HG03064 (cell line): ENCODE results near the gene FBXW8.
"Not testable (repeated sequence)": the region's sequence is repeated elsewhere in the genome, so short reads cannot be mapped to it uniquely, and the experiment has no call there.

ENCODE experiments used
- ATAC-seq: cut with Tn5 transposase; IDR thresholded peaks from one replicate; pipeline ENCODE4 v1.9.1; 2021; ENCODE audit warnings: low read depth; ENCODE audit not compliant: unreplicated experiment

FBXW8 gene

DNA sequence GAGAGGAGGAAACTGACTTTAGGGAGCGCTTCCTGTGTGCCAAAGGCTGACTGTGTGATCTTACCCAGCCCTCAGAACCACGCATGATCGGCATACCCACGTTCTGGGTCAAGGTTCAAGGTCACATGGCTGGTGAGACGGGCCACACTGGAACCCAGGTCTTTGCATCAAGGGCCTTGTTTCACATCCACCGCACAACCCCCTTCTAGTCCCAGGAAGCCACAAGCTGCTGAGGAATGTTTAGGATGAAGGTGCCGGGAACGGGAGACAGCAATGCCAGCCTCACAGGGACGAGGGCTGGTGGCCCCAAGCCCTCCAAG is 137.8 kb downstream of the FBXW8 start:
- no peak for ATAC-seq

DNA sequence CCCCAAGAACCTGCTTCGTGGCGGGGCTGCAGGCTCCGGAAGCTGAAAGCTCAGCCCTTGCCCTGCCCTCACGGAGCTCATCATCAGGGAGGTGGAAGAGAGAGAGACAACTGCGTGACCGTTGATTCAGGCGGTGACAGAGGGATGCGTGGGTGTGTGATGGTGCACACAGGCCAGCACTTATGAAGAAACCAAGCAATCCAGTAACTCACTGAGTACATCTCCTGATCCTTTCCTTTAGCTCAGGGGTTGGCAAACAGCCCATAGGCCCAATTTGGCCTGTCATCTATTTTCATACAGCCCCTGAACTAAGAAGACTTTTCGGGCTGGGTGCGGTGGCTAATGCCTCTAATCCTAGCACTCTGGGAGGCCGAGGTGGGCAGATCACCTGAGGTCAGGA is 138.5 kb downstream of the FBXW8 start:
- ATAC-seq: no peak

DNA sequence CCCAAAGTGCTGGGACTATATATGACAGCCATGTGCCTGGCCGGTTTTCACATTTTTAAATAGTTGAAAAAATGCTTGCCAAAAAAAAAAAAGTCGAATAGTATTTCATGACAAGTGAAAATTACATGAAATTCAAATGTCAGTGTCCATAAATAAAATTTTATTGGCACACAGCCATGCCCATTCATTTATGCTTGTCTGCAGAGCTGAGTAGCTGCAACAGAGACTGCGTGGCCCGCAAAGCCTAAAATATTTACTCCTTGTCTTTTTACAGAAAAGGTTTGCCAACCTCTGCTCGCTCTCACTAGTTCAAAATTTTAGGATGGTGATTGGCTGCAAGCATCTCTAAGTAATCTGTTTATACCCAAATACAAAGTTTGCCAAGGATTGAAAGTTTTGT is 139.3 kb downstream of the FBXW8 start:
- no peak for ATAC-seq

DNA sequence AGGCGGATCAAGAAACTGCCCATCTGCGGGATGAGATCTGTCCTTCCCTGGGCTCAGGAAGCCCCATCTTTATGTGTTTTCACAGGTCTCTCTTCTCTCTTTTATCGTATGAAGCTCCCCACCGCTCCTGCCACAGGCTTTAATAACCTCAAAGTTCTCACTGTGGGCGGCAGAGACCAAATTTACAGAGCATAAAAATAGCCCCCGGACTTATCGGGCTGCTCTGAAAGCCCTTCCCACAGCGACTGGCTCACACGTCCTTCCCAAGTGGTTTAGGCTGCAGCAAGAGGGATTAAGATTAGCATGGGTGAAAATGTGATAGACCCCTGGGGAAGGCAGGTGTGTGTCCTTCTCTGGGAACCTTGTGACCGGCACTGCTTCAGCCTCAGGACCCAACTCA is 140.6 kb downstream of the FBXW8 start:
- no peak for ATAC-seq

DNA sequence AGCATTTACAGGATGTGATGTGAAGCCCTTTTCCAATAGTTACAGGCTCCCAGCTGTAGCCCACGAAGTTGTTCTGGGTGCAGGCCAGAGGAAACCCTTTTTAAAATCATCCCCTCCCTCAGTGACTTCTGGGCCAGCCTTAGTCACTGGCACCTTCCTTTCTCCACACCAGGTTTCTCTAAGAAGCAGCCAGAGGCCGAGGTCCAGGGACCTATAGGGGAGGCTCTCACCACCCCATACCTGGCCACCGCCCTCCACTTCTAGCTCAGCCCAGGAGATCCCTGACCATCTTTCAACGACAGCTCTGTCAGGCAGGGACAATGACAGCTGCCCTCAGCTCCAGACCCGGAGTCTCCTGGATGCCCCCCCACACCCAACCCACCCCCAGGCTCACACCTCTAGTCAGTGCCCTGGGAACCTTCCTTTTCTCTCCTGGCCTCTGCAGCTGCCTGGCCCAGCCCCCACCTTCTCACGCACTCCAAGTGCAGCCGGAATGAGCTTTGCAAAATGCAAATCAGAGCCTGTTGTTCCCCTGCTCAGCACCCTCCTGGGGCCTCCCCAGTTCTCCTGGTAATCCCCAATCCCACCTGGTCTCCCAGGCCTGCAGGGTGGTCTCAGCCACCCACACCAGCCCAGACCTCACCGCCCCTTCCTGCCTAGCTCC is 141.8 kb downstream of the FBXW8 start:
- no peak for ATAC-seq

DNA sequence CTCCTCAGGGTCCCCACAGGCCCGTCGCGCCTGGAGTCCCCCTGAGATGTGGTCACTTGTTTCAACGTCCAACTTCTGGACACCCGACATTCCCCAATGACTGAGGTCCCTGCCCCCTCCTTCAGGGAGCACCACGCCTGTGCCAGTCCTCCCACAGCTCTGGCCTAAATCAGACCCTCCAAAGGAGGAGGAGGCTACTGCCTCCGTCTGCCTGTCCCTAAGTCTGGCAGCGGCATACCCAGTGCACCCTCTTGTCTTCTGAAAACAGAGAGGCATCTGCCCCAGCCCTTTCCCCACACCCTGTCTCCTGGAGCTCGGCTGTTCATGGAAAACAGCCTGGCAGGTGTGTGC is 142.3 kb downstream of the FBXW8 start:
- no peak for ATAC-seq

DNA sequence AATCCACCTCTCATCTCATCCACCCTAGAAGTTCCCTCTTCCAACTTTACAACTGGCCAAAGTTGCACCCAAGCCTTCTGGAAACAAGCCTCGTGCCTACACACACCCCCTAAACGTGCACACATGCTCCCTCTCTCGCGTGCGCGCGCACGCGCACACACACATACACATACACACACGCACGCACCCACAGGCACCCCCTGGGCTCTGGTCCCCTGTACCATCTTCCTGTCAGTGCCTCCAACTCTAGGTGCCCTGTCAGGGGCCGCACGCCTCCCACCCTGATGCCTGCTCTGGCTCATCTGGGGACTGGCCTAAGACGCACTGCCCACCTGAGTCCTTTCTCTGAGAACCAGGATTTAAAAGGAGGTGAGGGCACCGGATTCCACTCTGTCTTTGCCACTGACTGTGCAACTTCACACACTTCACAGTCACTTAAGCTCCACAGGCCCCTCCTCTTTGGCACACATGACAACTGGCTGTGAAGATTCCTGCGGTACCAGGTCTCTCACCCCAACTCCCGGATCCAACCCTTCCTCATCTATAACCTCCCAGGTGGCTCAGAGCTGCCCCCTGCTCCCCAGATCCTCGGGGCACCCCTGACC is 142.9 kb downstream of the FBXW8 start:
- ATAC-seq: no peak

DNA sequence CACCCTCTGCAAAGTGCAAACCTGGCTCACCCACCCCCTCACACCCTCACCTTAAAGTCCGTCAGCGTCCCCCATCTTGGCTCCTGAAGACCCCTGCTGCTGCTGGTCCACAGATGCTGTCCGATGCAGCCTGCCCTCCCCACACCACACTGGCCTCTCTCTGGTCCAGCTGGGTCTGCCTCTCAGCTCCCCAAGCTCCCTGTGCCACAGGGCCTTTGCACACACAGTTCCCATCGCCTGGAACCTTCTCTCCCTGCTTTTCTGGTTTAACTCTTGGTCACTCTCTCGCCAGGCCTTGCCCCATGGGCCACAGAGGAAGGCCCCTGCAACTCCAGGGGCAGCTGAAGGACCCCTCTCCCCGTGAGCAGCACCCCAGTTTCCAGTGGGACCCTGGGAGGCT is 143.5 kb downstream of the FBXW8 start:
- ATAC-seq: no peak

DNA sequence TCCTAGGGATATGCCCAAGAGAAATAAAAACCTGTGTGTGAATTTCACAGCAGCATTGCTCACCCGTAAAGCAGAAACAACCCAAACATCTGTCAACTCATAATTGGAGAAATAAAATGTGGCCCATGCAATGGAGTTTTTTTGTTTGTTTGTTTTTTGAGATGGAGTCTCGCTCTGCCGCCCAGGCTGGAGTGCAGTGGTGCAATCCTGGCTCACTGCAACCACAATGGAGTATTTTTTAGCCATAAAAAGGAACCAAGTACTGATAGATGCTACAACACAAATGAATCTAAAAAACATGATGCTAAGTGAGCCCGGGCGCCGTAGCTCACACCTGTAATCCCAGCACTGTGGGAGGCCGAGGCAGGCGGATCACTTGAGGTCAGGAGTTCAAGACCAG is 146.9 kb downstream of the FBXW8 start:
- ATAC-seq: not testable (repeated sequence)

DNA sequence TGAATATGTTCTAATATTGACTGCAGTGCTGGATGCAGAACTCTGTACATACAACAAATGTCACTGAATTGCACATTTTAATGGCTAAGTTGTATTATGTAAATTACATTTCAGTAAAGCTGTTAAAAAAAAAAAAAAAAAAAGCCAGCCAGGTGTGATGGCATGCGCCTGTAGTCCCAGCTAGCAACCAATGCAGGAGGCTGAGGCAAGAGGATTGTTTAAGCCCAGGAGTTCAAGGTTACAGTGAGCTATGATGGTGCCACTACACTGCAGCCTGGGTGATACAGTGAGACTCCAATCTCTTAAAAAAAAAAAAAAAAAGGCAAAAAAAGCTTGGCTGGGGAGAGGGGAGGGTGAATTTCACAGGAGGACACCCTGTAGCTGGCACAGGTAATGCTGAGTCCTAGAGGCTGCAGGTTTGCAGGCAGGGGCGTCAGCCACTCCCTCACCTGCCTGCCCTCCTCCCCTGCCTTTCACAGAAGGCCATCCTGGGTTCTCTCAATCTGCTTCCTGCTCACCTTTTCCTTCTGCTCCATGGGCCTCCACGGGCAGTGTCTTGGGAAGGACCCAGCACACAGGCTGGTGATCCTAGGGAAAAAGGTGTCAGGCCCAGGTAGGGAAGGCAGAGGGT is 147.8 kb downstream of the FBXW8 start:
- ATAC-seq: no peak

DNA sequence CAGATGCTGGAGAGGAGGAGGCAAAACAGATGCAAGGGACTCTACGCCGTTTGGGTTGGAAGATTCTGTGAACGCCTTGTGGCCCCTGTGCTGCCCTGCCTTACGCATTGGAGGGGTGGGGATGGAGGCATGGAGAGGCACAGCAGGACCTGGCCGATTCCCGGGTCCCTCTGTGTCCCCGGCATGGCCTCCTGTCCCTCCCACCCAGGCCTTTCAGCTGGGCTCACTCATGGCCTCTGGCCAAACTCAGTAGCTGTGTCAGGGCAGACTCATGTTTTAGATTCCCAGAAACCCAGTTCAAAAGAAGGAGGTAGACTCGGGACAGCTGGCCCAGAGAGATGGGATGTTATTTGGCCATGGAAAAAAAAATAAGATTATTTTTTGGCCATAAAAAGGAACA is 148.4 kb downstream of the FBXW8 start:
- no peak for ATAC-seq

DNA sequence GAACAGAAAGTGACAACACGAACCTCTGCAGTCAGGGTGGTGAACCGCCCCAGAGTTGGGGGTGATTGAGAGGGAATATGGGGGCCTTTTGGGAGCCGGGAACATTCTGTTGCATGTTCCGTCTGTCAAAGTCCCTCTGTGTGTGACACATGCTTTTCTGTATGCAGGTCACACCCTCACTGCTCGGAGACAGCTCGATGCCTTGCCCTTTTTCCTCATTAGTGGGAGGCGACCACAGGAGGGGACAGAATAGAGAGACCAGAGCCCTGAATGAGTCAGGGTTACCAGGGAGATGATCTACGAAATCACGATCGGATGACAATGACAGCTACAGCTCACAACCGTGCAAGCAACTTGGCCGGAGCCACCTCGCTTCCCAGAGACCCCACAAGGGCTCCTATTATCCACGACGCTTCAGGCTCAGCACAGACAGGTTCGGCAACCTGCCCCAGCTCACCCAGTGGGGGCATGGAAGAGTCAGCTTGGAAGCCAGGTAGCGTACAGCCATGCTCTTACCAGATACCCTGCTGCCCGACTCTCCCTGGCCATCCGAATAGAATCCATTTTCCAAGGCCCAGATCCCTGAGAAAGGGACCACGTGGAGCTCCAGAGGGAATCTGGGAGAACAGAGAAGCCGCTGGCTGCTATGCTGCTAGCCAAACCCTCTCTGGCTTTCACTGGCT is 149.6 kb downstream of the FBXW8 start:
- ATAC-seq: no peak

DNA sequence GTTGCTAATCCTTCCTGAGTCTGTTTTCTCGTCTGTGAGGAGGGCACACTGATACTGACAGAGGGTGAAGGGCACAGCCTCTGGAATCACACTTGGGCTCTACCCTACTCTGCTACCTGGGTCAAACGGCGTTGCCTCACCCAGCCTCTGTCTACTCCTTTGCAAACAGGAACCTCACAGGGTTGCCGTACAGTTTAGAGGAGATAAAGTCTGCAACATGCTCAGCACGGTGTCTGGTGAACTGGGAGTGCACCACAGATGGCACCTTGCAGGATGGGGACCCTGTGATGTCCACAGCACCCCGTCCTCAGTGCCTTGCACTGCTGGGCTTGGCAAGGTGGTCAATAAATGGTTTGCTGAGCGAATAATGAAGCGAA is 150.2 kb downstream of the FBXW8 start:
- ATAC-seq: no peak

DNA sequence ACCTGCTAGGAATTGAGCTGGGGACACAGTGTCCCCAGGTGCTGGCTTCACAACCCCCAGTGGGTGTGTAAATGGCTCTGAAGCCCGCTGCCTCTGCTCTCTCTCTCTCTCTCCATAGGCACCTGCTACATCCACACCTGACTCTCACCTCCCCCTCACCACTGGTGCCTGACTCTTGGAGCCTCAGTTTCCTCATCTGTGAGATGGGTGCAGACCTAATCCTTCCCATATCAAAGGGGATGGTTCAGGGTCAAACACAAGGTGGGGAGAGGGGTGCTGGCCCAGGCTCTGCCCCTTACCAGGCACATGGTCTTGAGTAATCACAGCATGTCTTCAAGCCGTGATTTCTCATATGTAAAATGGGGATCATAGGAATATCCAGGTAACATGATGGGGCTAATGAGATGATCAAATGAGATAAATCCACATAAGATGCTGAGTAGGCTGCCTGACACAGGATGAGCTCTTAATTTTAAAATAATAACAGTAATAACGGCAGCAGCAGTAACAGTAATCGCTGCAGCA is 150.9 kb downstream of the FBXW8 start:
- ATAC-seq: no peak

DNA sequence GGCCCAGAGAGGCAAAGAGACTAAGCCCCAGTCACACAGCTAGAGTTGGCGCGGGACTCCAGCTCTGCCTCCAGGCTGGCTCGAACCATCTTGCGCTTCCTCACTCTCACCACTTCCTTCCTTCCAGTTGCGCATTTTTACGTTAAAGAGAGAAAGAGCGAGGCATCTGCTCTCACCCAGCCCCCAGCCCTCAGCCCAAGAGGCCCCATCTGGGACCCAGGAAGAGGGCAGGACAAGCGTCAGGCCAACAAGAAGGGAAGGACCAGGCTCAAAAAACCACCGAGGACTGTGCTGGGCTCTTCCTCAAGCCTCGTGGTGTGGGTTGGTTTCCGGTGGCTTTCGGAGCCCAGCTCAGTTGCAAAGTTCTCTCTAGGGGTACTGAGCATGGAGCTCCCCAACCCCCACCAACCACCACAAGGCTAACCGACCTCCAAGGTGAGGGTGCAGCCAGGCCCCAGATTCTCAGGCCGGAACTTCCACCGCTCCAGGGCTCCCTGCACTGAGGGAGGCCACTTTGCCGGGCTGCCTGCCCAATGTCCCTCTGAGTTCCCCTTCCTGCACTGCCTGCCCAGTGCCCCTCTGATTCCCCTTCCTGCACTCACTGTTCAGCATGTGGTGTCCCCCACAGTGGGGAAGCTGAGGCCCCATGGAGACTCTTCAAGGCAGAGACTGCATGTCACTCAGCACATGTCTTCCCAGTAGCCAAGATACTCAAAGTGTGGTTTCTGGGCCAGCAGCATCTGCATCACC is 152.6 kb downstream of the FBXW8 start:
- no peak for ATAC-seq

DNA sequence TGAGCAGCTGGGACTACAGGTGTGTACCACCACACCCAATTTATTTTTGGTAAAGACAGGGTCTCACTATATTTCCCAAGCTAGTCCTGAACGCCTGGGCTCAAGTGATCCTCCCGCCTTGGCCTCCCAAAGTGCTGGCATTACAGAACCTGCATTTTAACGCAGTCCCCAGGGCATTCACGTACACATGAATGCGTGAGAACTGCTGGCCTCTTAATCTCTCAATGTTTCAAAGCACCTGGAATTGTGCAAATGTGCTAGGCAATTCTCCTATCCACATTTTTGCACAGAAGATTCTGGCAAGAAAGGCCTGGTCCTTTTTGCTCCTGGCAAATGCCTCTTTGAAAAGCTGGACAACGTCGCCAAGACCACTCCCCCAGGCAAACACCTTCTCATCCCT is 153.3 kb downstream of the FBXW8 start:
- no peak for ATAC-seq

DNA sequence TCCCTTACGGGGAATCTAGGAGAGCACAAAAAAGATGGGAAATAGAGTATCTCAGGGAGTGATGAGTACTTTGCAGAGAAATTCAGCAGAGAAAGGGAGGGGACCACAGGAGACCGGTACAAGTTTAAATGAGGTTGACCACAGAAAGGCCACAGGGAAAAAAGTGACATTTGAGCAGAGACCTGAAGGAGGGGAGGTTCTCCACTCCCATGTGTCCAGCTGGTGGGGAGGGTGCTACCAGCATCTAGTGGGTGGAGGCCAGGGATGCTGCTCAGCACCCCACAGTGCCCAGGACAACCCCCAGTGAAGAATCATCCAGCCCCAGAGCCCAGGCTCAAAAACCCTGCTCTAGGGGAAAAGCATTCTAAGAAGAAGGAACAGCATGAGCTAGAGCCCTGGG is 153.8 kb downstream of the FBXW8 start:
- no peak for ATAC-seq

DNA sequence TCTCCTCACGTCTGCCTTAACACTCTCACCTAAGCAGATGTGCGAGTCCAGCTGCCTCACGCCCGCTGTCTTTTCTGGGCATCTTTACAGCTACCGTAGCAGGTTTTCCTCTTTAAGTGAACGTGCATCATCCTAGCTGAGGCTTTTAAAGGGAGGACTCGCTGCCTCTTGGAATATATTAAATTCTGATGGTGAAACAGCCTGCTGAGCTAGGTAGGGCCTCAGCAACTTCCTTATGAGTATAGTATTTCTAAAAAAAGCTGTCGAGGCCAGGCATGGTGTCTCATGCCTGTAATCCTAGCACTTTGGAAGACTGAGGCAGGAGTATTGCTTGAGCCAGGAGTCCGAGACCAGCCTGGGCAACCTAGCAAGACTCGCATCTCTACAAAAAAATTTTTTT is 156.3 kb downstream of the FBXW8 start:
- no peak for ATAC-seq

DNA sequence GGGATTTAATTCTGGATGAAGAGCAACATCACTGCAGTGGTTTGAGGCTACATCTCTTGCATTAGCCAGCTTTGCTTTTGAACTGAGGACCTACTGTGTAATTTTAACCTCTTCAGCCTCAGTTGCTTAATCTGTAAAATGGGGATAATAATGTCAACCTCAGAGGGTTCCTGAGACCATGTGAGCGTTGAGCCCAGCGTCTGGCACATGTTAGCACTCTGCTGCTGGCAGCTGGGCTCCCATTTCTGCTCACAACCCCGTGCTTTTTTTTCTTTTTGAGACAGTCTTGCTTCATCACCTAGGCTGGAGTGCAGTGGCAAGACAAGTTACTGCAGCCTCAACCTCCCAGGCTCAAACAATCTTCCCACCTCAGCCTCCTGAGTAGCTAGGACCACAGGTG is 156.9 kb downstream of the FBXW8 start:
- ATAC-seq: no peak

DNA sequence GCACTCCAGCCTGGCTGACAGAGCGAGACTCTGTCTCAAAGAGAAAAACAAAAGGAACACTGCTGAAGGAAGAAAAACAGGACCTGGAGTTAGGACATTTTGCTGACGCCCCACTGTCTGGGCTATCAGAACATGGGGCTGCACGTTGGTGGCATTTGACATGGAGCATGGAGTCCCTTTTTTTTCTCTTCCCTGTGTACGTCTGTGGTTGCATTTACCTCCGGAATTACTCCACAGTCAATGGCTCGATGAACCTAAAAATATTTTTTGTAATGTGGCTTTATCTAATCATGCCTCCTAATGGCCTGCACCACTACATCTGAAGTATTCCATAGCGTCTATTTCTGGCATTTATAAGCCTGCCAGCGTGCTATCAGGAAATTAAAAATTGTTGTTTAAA is 157.7 kb downstream of the FBXW8 start:
- no peak for ATAC-seq
